ENCODE data around the gene TRAIP.
A peak's percentile ranks its signal among the peaks of the same experiment; 100 is the strongest.
"Not testable (repeated sequence)": the region's sequence is repeated elsewhere in the genome, so short reads cannot be mapped to it uniquely, and the experiment has no call there.

Gene TRAIP

GRCh38 chr3:49823131-49823530 lies 33.2 kb downstream of the TRAIP start:
- not testable (repeated sequence) for DNase-seq (ENCODE audit: low spot score)

GRCh38 chr3:49813497-49814174 lies 42.7 kb downstream of the TRAIP start, which contains the start of gene UBA7:
TSS of gene UBA7 (minus strand) at chr3:49813953. CDS start at chr3:49813787, 166 bp downstream.
- peak; percentile 86 for DNase-seq (ENCODE audit: low spot score)

GRCh38 chr3:49812916-49813496 lies 43.4 kb downstream of the TRAIP start:
- DNase-seq (ENCODE audit: low spot score): peak; percentile 49

DNA sequence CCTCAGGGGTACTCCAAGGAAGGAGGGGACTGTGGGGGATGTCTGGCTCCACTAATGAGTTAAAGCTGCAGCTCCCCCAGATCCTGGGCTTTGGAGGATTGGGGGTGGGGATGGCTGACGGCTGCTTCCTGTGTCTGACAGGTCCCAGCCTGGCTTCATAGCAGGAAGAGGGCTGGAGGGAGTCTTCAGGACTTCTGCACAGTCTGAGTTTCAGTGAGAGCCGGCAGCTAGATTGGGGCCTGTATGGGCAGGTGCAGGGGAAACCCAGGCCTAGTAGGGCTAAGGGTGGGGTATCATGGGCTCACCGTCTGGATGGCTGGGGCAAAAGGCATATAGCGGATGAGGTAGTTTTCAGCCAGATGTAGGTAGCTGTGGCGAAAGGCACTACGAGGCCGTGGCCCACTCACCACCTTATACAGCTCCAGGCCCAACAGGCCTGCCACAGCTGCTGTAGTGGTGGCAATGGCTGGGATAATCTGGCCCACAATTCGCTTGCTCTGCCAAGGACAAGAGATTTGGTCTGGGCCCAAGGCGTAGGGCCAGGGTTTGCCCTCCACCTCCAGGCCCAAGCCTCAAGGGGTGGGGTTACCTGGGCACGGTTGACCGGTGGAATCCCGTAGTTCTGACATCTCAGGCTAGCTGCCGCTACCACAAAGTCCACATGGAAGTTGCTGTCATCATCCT lies 48.8 kb downstream of the TRAIP start:
- no peak for DNase-seq (ENCODE audit: low spot score)

DNA sequence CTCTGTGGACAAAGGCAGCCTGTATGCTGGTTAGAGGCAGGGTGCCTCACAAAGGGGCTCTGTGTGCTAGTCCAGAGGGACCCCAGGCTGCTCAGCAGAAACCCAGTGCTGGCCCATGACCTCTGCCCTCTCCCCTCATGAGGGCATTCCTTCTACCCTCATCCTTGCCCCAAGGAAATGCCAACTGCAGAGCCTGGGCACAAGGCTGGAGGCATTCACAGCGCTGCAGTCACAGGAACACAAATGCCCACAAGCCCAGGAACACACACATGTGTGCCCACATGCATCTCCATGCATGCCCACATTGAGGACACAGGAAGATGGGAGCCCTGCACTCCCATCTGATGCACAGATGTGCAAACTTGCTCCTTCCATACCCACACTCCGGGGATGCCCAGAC lies 49.5 kb downstream of the TRAIP start:
- no peak for DNase-seq (ENCODE audit: low spot score)

DNA sequence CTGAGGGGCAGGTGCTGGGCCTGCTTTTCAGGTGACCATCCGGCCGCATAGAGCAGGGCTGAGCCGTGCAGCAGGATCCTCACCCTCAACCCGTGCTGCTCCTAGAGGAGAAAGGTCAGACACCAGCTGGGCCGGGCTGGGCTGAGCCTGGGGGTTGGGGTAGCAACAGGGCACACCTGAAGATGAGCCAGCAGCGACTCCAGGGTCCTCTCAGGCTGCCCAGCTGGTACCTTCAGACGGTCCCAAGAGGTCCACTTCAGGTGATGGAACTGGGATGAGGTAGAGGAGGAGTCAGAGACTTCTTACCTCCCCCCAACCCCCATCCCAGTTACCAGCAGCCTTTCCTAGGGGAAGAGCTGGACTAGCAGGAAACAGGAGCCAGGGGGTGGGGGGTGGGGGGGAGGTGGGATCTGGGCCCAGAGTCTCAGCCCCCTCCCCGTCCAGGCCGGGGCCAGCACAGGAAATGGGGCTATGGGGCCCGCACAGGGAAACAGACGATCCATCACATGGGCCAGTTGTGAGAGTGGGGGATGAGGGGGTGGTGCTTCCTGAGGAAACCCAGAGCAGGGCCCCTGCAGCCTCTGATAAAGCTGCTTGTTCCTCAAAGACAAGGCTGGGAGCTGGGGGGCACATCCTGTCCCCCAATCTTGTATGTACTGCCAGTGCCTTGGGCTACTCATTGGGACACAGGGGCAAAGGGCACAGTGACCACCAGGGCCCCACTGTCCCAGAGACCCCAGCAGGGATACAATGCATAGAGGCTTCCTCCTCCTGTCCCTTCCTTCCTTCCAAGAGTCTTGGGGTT lies 50.3 kb downstream of the TRAIP start:
- no peak for DNase-seq (ENCODE audit: low spot score)

DNA sequence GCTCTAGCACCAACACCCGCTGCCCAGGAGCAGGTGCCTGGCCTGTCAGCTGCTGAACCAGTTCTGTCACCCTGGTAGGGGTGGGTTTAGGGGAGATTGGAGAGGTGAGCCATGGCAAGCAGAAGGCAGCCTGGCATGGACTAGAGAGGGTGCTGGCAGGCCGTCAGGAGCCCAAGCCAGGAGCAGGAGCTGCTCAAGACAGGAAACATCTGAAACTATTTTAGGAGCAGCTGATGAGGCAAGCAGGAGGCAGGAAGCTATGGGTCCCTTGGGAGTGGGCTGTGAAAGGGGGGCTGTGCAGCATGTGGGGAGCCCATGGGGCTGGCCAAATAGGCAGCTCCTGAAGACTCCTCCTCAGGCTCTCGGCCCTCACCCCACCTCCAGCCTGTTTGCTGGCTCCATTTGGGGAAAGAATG lies 51.0 kb downstream of the TRAIP start:
- DNase-seq (ENCODE audit: low spot score): peak; percentile 84

DNA sequence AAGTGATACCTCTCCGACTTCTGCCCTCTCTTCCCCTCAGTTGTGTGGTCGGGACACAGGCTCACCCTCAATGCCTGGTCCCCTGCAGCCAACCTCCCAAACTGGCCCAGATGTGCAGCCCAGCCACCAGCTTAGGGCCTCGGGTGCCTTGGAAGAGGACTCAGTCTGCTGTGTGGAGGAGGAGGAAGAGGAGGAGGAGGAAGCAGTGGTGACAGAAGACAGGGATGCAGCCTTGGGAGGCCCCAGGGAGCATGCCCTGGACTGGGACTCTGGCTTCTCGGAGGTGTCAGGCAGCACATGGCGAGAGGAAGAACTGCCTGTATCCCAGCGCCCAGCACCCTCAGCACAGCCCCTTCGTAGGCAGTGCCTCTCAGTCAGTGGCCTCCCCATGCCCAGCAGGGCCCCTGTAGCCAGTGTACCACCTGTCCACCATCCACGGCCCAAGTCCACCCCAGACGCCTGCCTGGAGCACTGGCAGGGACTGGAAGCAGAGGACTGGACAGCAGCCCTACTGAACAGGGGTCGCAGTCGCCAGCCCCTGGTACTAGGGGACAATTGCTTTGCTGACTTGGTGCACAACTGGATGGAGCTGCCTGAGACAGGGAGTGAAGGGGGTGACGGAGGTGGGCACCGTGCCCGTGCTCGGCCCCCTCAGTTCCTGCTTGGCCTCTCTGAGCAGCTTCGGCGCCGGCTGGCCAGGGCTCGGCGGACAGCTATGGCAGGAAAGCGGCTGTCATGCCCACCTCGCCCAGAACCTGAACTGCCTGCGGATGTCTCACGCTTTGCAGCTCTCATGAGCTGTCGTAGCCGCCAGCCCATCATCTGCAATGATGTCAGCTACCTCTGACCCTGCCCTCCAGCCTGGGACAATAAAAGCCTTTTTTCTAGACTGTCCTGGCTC lies 52.0 kb downstream of the TRAIP start:
- no peak for DNase-seq (ENCODE audit: low spot score)

GRCh38 chr3:49803465-49804140 lies 52.8 kb downstream of the TRAIP start:
- DNase-seq (ENCODE audit: low spot score): peak; percentile 25

DNA sequence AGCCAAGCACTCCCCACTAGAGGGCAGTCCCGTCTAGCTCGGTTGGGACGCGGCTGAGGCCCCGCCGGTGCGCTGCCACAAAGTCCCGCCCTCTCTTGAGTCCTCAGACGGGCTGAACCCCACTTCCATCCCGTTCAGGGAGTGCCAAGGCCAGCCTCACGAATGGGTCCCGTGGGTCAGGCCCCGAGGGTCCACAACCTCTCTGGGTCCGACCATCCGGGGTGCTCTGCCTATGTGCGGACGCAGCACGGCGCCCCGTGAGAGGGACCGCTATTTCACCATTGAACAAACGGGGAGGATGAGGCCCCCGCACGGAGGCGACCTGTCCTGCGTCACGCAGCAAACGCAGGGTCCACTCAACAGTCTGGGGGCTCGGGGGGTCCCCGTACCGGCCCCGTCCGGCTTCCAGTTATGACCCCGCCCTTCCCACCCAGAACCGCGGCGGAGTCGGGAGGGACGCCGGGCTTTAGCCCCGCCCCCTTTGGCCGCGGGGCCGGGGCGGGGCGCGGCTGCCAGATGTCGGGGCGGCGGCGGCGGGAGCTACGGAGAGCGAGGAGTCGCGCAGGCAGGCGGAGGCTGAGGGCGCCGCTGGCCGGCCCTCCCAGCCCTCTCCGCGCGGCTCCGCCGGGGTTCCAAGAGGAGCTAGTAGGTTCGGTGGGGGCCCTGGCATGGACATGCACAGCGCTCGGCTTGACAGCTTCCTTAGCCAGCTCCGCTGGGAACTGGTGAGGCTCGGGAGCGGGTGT lies 53.5 kb downstream of the TRAIP start, which contains the start of gene INKA1:
Gene INKA1 (plus strand): TSS at position 543 of the 746 bp plus-strand sequence. CDS start 132 bp downstream, at position 675.
- DNase-seq (ENCODE audit: low spot score): peak; percentile 96

GRCh38 chr3:49801160-49801559 lies 55.2 kb downstream of the TRAIP start:
- DNase-seq (ENCODE audit: low spot score): no peak

DNA sequence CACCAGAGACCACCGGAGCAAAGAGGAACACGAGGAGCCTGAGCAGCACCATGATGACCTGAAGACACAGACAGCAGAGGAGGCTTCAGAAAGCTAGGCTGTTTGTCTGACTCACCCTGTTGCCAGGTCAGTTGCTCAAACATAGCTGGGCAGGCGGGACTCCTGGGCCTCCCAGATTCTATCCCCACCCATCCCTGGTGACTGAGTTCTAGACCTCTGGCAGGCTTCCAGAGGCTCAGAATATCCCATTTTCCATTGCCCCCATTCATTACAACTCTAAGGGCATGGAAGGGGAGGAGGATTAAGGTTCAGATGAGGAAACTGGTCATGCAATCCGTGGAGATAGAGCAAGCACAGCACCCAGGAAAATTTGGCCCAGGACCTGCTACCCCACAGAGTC lies 56.6 kb downstream of the TRAIP start, which contains the start of gene CDHR4:
Gene CDHR4 (minus strand): TSS at position 113 of the 400 bp plus-strand sequence. CDS start 61 bp downstream, at position 52.
- peak; percentile 95 for DNase-seq (ENCODE audit: low spot score)

DNA sequence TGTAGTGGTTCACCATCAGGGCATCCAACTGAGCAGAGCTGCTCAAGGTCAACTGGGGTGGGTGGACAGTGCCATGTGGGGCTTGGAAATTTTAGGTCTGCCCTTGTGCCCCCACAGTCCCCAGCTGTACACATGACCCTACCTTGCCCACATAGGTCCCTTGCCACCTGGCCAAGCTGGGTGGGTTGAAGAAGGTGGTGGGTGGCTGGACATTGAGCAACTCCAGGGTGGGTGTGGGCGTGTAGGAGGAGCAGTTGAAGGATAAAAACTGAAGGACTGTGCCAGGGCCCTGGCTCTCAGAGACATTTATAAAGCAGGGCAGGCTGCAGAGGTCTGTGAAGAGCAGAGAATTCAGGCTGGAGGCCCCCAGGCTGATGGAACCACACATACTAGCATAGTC lies 57.3 kb downstream of the TRAIP start:
- no peak for DNase-seq (ENCODE audit: low spot score)

GRCh38 chr3:49794926-49795905 lies 61.1 kb downstream of the TRAIP start:
- no peak for DNase-seq (ENCODE audit: low spot score)

- no peak for DNase-seq (ENCODE audit: low spot score)
Observed at GRCh38 chr3:49794431-49794830, 61.9 kb downstream of the TRAIP start.

DNA sequence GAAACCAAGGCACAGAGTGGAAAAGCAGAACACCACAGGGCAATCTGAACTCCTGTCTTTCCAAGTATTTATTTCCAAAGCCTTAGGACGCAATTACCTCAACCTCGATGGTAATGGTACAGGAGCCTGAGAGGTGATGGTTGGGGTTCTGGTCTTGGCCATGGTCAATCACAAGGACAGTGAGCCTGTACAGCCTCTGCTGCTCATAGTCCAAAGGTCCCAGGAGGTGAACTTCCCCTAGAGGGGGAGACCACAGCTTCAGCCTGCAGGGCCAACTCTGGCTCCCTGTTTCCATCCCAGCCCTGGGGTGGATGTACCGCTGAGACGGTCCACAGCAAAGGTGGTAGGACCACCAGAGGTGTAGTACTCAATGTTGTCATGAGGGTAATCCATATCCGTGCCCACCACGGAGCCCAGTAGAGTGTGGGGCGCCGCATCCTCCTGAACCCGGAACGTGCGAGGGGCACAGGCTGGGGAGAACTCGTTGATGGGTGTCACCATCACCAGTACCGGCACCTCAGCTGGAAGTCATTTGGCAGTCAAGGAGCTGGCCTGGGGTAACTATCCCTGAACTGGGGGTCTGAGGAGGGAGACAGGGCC lies 62.8 kb downstream of the TRAIP start:
- DNase-seq (ENCODE audit: low spot score): no peak

GRCh38 chr3:49792371-49793150 lies 63.8 kb downstream of the TRAIP start:
- DNase-seq (ENCODE audit: low spot score): peak; percentile 1

Data from AG20443 (cell line).